HL-60/S4 treated with phorbol 12-myristate 13-acetate at 8.2 ng/mL for 4 days and 3 days (cell line): ENCODE data around the gene GPRC5B.

Source experiments
- in situ Hi-C: fragments of 300-500 bp; cut with MboI; formaldehyde crosslinking; loops from 2 replicates; pipeline ENCODE4 v1.15.0; 2022; ENCODE audit warnings: low sequenced_read_pairs

The GPRC5B gene

DNA sequence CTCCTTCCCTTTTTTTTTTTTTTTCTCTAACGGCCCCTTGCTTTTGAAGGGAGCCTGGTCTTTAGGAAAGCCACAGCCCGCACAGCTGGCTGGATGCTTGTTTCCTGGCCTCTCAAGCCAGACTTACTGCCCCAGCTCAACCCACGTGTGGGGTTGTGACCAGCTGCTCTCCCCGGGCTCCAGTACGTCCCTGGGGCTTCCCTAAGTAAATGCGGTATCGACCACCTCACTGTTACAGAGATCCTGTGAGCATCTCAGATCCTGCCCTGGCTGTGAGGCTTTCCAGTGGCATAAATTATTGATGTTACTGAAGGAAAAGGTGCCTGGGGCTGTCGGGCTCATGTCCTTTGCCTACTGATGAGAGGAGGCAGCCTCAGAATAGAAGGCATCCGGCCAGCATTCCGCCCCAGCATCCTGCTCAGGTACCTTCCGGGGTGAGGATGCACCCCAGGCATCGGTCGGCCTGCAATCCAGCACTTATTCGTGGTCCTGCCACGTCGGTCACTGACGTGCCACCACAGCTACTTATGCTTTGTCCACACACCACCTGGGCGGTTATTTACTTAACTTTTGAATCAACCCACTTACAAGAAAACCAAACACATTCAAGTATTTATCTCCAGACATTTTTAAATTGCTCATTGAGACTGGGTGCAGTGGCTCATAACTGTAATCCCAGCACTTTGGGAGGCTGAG lies 9.6 kb downstream of the GPRC5B start:
- in situ Hi-C loops = no loop called here

DNA sequence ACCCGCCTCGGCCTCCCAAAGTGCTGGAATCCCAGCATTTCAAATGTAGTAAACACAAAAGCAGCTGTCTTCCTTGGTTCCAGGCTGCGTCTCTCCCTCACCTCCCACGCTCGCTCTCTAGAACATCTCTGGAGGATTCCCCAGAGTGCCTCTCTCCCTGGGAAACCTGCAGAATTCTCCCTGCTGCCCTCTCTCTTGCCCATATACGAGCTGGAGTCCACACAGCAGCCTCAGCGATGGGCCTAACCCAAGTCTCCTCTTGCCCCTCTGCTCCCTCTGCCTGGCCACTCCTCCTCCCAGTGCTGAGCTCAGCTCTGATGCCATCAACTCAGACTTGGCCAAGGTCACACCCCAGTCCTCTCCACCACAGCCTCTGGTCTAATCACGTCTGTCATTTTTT lies 10.6 kb downstream of the GPRC5B start:
- in situ Hi-C loops = no loop called here

DNA sequence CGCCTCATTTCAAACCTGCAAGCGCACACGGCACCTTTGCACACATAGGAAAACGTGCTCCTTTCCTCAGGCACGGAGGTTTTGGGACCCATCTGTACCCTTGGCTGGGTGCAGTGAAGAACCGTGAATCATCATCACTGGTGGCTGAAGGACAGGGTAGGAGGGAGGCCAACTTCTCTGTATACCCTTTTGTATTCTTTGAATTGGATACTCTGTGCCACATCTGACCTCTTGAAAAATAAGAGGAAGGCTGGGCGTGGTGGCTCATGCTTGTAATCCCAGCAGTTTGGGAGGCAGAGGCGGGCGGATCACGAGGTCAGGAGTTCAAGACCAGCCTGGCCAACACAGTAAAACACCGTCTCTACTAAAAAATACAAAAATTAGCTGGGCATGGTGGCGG lies 11.7 kb downstream of the GPRC5B start:
- in situ Hi-C loops = no loop called here

DNA sequence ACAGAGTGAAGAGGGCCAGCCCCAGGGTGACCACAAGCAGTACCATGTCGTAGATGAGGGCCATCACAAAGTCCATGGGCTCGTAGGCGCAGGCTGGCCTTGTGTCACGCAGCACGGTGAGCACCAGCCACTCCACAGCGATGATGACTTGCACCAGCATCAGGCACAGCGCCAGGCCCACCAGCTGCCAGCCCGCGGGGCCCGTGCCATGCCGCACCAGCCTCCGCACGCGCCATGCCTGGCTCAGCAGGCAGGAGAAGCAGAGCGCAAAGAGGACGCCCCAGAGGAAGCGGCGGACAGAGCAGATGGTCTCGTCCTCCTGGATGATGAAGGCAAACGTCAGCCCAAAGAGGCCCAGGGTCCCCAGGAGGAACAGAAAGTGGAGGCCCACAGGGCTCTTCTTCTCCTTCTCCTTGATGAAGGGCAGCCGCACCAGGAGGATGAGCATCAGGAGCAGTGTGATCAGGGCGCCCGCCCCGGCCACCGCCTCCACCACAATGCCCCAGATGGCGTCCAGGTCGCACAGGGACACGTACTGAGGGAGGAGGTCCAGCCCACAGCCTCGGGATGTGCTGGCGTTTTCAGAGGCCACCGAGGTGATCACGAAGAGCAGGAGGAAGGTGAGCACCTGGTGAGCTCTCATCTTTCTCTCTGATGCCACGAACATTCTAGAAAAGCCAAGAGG lies 12.3 kb downstream of the GPRC5B start:
- in situ Hi-C loops = no loop called here

DNA sequence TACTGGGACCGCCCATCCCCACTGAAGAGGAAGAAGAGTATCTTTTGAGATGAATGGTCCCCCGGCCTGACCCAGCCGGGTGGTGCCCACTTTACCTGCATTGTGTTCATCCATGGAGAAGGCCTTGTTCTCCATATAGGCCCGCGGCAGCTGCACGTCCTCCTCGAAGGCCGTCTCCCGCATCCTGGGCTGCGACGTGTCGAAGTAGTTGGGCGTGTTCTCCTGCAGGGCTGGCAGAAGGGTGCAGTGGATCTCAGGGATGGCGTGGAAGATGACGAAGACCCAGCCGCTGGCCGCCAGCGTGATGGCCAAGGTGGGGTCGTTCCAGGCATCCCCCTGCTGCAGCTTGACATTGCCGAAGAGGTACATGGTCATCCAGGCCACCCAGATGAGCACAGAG lies 12.9 kb downstream of the GPRC5B start:
- in situ Hi-C loops = no loop called here

DNA sequence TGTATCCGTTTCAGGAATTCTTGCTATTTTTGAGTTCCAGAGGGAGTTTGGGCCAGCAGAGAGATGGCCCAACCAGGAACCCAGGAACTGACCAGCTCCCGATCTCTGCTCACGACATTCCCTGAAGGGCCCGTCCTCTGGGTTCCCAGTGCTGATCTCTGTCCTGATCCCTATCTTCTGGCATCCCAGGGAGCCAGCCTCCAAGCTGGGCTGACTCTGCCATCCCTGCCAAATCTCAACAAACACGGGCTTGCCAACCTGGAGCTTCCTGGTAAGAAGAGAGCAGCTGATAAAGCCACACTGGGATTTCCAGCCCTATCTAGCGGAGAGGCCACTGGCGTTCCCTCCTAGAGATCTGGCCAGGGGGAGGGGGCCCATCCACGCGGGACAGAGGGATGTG lies 16.2 kb downstream of the GPRC5B start:
- in situ Hi-C loops = no loop called here

DNA sequence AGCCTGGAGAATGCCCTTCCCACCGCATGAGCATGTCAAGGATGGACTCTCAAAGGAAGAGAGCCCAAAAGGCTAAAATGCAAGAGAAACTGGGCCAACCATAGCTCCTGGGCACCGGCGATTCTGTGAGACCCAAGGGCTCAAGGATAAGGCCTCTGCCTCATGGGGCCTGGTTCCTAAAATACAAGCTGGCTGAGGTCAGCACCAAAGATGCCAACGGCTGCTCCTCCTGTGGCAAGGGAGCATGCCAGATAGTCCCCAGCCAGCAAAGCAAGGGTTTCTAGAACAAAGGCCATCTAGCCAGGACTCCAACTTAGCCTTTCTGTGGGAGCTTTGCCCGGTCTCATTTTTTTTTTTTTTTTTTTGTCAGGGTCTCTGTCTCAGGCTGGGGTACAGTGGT lies 20.1 kb downstream of the GPRC5B start:
- in situ Hi-C loops = no loop called here

DNA sequence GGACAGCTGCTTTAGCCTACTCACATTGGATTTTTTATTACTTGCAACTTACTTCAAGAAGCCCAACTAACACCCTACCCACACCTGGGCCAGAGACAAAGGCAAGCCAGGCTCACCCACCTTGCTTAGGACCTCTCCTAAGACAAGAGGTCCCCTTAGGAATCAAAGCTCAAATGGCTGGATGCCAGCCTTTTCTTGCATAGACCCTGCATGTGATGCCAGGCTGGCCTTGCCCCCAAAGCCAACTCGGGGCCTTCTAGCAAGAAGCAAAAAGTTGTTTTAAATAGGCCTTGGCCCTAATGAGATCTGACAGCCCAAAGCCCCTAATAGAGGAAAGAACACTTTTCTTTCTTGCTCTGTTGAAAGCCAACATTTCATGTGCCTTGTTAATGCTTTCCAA lies 20.7 kb downstream of the GPRC5B start:
- in situ Hi-C loops = no loop called here

DNA sequence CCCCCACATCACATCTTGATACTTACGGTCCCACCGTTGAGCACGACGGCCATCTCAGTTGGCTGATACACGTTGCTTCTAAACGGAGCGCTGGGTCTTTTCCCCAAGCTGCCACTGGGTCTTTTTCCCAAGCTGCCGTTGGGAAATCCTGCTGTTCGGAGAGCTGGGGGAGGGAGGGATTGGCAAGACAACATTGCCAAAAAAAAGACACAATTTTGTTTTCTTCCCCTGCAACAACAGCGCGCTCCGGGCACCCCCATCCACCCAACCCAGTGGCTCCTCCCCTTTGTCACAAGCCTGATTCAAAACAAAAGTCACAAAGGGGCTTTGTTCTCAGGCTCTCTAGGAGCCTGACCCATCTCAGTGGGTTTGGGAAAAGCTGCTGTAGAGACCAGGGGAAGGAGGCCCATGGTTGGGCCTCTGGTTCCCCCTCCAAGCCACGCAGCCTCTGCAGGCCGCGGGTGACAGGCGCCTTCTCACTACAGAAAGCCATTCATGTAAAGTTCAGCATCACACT lies 22.8 kb downstream of the GPRC5B start:
- in situ Hi-C loops = no loop called here

DNA sequence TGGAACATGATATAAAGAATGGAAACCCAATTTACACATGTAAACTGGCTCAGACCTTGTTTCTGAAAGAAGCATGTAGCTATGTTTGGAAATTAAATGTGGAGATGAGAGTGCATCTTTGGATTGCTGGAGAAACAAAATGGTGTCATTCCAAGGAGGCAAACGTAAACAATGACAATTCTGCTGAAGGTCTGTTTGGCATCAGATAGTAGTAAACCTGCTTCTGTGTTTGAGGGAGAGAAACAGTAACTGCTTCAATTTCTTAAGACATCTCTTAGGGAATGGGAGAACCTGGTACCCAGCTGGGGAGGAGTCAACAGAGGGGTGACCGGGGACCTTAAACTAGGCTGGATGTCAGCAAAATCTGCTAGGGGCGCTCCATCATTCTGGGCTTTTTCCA lies 23.5 kb downstream of the GPRC5B start:
- in situ Hi-C loops = no loop called here

DNA sequence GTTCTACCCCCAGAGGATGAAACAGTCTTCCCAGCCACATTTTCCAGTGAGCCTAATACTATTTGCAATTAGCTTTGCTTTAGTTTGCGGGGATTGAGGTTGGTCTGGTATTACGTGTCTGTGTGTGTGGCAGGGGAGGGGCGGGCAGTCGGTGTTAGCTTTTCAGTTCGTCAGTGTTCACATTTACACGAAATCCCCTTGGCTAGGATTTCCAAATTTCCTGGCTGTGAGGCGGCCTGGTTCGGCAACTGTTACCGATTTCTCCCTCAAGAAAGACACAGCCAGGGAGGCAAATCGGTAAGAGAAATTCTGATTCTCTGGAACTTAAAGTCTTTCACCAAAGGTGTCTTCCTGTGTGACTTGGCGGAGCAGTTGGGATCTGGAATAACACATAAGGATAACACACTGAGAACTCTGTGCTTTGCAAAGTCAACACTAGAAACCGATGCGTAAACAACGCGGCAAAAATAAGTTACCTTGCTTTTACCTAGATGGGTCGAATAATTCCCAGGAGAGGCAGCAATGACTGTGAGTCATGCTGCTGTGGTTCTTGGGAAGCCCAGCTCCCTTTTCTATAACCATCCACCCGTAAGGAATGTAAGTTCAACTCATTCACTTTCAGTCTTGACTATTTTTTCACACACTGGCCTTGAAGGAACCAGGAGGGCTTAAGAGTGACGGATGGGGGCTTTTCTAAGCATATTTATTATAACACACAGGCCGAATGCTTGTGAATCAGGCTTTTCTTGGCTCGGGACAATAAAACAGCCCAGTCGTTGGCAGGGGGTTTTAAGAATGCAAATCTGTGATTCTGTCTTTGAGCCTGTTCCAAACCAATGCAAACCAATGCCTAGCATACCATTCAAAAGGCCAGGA lies 24.2 kb downstream of the GPRC5B start:
- in situ Hi-C loops = no loop called here

DNA sequence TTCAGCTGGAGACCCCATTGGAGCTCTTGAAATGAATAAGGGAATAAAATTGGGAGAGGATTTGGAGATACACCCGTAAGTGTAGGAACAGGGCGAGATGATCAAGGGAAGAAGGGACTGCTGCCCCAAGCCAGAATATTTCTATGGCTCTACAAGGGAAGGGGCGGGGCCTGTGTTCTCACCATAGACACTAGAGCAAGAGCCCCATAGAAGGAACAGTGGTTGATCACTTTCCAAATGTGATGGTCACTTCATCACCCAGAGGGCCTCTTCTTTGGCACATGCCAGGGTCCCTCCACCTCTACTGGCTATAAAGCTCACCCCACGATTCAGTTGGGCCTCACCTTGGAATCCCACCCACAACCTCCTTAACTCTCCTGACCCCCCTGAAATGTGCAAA lies 25.0 kb downstream of the GPRC5B start:
- in situ Hi-C loops = no loop called here

DNA sequence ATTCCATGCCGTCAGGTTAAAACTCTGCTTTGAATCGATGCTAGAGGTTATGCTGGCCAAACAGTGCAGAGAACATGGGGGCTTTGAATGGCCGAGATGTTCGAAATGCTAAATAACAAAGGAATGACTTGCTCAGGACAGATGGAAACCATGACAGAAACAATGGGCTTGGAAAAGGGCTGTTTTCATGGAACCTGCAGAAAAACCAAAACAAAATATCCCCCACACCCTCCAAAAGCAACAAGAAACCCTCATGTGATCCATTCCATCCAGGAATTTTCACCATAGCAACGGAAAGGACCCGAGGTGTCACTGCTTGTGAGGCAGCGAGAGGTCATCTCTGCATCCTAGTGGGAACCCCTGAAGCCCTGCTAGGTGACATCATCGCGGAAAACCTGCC lies 25.5 kb downstream of the GPRC5B start:
- in situ Hi-C loops = no loop called here

DNA sequence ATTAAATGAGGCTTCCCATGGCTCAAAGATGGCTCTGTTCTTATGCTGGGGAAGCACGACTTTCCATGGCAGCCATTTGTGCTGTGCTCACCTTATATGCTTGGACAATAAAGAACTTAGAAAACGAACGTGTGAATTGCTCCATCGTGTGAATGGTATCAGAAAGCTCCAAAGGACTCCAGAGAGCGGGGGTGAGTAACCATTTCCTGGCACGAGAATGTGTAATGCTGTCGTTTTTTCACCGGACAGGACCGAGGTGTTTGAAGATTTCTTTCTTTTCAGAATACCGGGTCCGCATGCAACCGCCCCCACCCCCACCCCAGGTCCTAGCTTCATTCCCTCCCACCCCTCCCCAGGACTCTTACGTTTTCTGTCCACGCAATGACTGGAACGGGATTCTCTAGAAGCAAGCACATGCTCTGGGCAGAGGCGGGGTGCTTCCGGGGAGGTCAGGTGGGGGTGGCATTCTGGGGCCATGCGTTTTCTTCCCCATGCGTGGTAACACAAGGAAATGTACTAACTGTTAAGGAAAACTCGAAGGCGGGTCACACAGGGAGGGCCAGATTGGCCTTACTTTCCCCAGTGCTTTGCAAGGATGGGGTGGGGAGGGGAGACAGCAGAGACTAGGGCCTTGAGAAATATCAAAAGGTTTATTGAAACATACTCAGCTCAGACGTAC lies 26.2 kb downstream of the GPRC5B start:
- in situ Hi-C loops = no loop called here

DNA sequence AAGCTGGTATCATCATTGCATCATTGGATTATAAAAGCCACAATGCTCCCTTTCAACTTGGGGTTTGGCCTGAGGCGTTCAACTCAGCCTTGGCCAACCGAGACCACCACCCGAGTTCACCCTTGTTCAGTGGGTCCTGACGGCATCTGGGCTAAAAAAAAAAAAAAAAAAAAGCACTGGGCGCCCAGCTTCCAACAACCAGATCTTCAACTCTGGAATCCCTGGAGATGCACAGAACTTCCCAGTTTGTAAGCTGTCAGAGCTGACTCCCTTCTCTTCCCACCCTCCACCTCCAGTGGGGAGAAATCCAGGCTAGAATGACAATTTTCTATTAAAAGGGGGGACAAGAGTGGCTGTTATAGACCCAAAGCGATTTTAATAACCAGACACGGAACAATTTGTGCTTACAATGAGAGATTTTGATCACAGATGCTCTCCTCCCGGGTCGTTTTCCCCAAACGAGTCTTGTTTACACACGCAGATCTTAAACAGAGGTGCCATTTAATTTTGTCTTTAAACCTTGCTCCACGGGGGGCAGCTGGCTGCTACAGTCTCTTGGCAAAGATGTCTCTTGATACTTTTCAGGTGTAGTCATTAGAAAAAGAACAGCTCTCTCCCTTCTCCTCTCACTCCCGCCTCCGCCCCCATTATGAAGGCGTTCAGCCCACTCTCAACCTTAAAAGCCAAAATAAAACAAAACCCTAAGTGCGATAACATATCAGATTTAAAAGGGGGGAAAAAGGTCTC lies 26.9 kb downstream of the GPRC5B start:
- in situ Hi-C loops = no loop called here

DNA sequence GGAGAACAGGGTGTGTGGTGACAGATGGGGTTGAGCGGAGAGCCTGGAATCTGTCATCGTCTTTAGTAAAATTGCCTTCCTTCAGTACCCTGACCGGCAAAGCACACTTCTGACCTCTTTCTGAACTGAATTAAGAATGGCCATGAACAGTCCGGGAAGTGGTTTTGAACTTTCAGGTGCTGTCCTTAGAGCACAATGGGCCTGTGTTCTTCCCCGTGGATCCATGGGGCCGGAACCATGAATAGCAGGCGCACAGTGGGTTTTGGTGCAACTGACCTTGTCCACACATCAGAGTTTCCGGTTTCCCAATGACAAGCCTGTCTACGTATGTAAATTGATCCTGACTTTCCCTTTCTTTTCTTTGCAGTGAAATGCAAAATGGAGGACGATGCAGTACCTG lies 28.5 kb downstream of the GPRC5B start:
- in situ Hi-C loops = no loop called here

DNA sequence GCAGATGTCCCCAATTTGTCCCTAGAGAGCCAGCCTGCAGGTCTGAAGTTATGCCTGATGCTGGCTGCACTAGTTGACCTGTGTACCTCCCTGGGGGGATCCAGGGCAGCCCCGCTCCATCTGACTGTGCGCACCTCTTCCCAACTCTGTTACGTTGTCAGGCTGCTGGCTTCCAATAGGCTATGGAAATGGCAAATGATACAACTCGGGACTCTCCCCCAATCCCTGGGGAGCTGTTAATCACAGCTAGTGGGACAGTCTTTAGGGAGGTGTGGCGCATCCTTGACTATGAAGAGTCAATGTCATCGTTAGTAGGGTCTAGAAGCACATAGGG lies 30.1 kb downstream of the GPRC5B start:
- in situ Hi-C loops = no loop called here

DNA sequence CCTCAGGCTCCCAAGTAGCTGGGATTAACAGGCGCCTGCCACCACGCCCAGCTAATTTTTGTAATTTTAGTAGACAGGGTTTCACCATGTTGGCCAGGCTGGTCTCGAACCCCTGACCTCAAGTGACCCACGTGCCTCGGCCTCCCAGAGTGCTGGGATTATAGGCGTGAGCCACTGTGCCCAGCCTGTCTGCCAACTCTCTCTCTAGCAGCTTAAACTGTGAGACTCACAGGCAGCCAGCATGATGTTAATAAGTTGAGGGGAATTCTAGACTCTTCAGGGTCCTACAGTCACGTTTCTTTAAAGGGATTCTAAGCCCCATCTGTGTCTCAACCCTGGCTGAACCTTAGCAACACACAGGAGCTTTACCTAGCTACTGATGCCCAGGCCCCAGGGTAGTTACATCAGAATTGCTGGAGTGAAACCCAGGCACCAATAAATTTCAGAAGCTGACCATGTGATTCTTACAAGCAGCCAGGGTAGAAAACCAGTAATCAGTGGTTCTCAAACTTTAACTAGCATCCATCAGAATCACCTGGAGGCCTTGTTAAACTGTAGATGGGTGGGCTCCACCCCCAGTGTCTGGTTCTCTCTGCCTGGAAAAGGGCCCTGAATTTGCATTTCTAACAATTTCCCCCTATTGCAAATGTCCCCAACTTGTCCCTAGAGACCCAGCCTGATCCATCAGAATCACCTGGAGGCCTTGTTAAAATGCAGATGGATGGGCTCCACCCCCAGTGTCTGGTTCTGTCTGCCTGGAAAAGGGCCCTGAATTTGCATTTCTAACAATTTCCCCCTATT lies 30.7 kb downstream of the GPRC5B start:
- in situ Hi-C loops = no loop called here

DNA sequence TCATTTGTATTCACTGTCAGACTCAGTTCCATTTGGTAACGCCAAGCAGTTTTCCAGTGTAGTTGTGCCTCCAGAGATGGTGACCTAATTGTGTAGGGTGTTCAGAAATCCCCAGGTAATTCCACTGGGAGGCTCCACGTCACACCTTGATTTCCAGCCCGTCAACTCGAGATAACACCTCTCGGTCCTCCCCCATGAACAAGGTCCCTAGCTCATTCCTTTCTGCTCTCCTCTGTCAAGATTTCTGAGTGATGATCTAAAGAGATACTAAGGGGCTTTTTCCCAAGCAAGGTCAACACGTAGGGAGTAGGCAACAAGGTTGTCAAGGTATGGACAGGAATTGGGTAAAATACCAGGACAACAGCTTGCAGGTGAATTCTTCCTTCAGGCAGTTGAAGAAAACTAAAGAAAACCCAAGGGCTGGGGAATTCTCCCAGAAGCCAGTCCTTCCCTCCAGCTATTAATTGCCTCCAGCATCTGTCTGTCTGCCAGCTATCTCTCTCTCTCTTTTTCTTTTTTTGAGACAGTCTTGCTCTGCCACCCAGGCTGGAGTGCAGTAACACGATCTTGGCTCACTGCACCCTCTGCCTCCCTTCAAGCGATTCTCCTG lies 31.4 kb downstream of the GPRC5B start:
- in situ Hi-C loops = no loop called here
